Right hindlimb (tissue), 1 donor: Measurements from ENCODE around the gene JARID2.
A peak's percentile ranks its signal among the peaks of the same experiment; 100 is the strongest.

Source experiments
- DNase-seq: peaks from one replicate; pipeline ENCODE4 v3.0.0-alpha.2; 2018

JARID2 gene

GRCh38 chr6:15384901-15385300, 139.0 kb downstream of the JARID2 start:
- no peak for DNase-seq

- no peak for DNase-seq
These were observed 139.7 kb downstream of the JARID2 start for GRCh38 chr6:15385521-15385920.

- DNase-seq = no peak
These were observed 140.4 kb downstream of the JARID2 start for GRCh38 chr6:15386110-15386755.

GRCh38 chr6:15386756-15387112, 140.9 kb downstream of the JARID2 start:
- no peak for DNase-seq

- DNase-seq = no peak
These were observed 141.2 kb downstream of the JARID2 start for GRCh38 chr6:15387118-15387517.

- DNase-seq = peak; percentile 47
These were observed 143.4 kb downstream of the JARID2 start for GRCh38 chr6:15389084-15389764.

- DNase-seq = peak; percentile 58
These were observed 144.2 kb downstream of the JARID2 start for GRCh38 chr6:15389765-15390723.

- no peak for DNase-seq
These were observed 145.6 kb downstream of the JARID2 start for GRCh38 chr6:15391500-15391899.

- DNase-seq = no peak
These were observed 146.3 kb downstream of the JARID2 start for GRCh38 chr6:15392182-15392581.

- DNase-seq = no peak
These were observed 147.7 kb downstream of the JARID2 start for GRCh38 chr6:15393605-15394004.

GRCh38 chr6:15395087-15395486, 149.2 kb downstream of the JARID2 start:
- no peak for DNase-seq

- DNase-seq = no peak
These were observed 150.9 kb downstream of the JARID2 start for GRCh38 chr6:15396808-15397207.

- no peak for DNase-seq
These were observed 152.9 kb downstream of the JARID2 start for GRCh38 chr6:15398633-15399275.

GRCh38 chr6:15399641-15400470, 154.0 kb downstream of the JARID2 start:
- DNase-seq = peak; percentile 89

GRCh38 chr6:15400572-15401004, 154.7 kb downstream of the JARID2 start:
- peak; percentile 75 for DNase-seq

GRCh38 chr6:15401120-15401519, 155.3 kb downstream of the JARID2 start:
- no peak for DNase-seq

GRCh38 chr6:15401769-15402250, 155.9 kb downstream of the JARID2 start:
- DNase-seq = no peak

- DNase-seq = no peak
These were observed 156.7 kb downstream of the JARID2 start for GRCh38 chr6:15402406-15403045.

- no peak for DNase-seq
These were observed 157.4 kb downstream of the JARID2 start for GRCh38 chr6:15403094-15403755.

- no peak for DNase-seq
These were observed 158.8 kb downstream of the JARID2 start for GRCh38 chr6:15404685-15404980.
